OCI-LY7 (cell line): ENCODE data around the gene WDR35.

Source experiments
- EZH2phosphoT487 ChIP-seq: fragments of 200-600 bp; sonication (generic); IDR thresholded peaks from 2 replicates; pipeline ENCODE4 v1.6.1; 2018; ENCODE audit warnings: low read depth, borderline replicate concordance, mild to moderate bottlenecking, mixed run types, antibody characterized with exemption, low read length, moderate library complexity, mixed read lengths
- TF ChIP-seq, protein P1 (sequence below): fragments of 200-600 bp; sonication (generic); conservative IDR thresholded peaks from 2 replicates; pipeline ENCODE4 v1.5.1; 2014; ENCODE audit warnings: mild to moderate bottlenecking, antibody characterized with exemption, low read length, moderate library complexity, mixed read lengths

DNA sequence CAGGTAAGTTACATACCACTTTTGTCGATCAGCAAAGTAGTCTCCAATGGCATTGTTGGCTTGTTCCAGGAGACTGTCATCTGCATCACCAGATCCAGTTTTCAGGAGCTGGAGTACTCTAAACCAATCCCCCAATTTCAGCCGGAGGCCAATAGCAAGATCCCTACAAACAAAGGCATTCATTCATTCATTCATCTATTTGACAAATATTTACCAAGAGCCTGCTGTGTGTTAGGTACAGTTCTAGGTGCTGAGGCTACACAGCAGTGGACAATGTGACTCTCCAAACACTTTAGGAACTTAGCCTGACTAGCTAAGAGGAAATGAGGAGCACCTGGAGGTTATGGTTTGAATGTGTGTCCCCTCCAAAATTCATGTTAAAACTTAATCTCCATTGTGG, 53.7 kb downstream of the WDR35 start:
- TF ChIP-seq, protein P1, sequence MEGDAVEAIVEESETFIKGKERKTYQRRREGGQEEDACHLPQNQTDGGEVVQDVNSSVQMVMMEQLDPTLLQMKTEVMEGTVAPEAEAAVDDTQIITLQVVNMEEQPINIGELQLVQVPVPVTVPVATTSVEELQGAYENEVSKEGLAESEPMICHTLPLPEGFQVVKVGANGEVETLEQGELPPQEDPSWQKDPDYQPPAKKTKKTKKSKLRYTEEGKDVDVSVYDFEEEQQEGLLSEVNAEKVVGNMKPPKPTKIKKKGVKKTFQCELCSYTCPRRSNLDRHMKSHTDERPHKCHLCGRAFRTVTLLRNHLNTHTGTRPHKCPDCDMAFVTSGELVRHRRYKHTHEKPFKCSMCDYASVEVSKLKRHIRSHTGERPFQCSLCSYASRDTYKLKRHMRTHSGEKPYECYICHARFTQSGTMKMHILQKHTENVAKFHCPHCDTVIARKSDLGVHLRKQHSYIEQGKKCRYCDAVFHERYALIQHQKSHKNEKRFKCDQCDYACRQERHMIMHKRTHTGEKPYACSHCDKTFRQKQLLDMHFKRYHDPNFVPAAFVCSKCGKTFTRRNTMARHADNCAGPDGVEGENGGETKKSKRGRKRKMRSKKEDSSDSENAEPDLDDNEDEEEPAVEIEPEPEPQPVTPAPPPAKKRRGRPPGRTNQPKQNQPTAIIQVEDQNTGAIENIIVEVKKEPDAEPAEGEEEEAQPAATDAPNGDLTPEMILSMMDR: no peak
- no peak for TF ChIP-seq EZH2phosphoT487
